T follicular helper cell (primary cell): ENCODE results near the gene DDX49.
A peak's percentile ranks its signal among the peaks of the same experiment; 100 is the strongest.
"Not testable (repeated sequence)": the region's sequence is repeated elsewhere in the genome, so short reads cannot be mapped to it uniquely, and the experiment has no call there.

ENCODE experiments used
- DNase-seq: peaks from one replicate; pipeline ENCODE4 v3.0.0-alpha.2; 2020; ENCODE audit warnings: low read depth

The DDX49 gene

DNA sequence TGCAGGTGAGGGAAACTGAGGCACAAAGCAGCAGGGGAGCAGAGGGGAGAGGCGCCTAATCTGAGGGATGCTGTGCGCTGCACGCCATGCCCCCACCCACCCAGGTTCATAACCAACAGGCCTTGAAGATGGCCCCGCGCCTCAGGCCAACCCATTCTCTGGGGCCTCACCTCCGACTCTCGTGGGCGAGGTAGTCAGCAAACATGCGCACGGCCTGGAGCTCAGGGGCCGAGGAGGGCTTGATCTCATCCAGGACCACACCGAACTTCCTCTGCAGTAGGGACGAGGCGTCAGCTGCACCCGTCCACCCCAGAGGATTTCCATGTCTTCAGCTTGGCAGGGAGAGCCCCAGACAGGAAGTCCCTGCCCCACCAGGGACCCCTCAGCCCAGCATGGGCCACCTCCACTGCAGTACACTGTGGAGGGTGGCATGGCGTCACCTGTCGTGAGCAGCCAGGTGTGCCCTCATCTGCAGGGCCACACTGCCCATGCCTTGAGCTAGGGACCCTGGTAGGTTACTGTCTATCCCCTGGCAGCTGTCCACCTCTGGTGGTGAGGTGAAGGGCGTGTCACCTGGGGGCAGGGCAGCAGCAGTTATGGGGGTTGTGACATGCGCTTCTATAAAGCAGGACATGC, 8.6 kb upstream of the DDX49 start:
- DNase-seq = no peak

DNA sequence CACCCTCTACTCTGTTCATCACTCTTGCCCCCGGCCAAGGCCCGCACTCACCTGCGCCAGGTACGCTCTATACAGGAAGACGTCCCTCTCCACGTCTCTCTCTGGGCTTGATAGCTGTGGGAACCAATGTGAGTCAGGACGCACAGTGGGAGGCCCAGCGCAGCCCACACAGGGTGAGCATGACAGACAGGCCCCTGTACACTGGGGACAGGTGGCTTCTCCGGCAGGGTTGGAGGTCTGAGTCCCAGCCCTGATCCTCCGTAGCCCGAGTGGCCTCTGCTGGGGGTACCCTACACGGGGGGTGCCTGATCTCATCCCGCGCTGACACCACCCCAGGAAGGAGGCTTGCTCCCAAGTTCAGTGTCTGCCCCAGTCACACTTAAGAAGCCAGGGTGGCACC, 6.6 kb upstream of the DDX49 start:
- no peak for DNase-seq

- DNase-seq = no peak
These were observed 6.0 kb upstream of the DDX49 start for GRCh38 chr19:18913466-18913865.

DNA sequence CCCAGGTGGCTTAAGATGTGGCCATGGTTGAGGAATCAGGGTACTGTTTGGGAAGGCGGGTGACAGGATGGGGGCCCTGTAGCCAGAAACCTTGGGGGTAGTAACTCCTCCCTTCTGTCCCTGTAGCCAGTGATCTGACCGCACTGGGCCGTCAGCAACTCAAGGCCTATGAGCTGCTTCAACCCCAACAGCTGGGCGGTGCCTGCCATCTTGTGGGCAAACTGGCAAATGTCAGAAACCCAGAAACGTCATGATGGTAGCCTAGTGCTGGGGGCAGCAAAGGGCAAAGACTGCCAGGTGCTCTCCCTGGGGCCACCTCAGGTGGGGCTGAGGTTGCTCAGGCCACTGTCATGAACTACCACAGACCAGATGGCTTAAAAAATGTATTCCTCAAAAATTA, 3.9 kb upstream of the DDX49 start:
- DNase-seq = no peak

GRCh38 chr19:18917593-18917992, 1.9 kb upstream of the DDX49 start:
- not testable (repeated sequence) for DNase-seq

GRCh38 chr19:18919900-18920214, 342 bp downstream of the DDX49 start:
- no peak for DNase-seq

DNA sequence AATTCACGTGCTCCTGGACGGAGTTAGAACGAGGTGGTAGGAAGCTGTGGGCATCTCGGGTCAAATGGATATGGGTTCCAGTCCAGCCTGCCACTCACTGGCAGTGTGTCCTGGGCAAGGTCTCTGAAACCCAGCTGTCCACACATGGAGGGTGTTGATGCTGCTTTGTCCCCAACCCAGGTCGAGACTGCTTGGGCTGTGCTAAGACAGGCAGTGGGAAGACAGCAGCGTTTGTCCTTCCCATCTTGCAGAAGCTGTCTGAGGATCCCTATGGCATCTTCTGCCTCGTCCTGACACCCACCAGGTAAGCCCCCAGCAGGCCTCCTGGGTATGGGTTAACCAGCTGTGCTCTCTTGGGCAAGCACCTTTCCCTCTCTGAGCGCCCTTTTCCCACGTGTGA, 885 bp downstream of the DDX49 start:
- DNase-seq = no peak

DNA sequence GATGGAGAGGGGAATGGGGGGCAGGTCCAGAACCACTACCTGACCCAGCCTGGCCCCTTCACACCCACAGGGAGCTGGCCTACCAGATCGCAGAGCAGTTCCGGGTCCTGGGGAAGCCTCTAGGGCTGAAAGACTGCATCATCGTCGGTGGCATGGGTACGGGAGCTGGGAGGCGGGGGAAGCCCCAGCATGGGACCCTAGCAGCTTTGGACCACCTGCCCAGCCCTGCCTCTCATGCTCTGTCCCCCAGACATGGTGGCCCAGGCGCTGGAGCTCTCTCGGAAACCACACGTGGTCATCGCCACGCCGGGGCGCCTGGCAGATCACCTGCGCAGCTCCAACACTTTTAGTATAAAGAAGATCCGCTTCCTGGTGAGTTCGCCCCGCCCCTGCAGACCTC, 2.1 kb downstream of the DDX49 start:
- DNase-seq = no peak

DNA sequence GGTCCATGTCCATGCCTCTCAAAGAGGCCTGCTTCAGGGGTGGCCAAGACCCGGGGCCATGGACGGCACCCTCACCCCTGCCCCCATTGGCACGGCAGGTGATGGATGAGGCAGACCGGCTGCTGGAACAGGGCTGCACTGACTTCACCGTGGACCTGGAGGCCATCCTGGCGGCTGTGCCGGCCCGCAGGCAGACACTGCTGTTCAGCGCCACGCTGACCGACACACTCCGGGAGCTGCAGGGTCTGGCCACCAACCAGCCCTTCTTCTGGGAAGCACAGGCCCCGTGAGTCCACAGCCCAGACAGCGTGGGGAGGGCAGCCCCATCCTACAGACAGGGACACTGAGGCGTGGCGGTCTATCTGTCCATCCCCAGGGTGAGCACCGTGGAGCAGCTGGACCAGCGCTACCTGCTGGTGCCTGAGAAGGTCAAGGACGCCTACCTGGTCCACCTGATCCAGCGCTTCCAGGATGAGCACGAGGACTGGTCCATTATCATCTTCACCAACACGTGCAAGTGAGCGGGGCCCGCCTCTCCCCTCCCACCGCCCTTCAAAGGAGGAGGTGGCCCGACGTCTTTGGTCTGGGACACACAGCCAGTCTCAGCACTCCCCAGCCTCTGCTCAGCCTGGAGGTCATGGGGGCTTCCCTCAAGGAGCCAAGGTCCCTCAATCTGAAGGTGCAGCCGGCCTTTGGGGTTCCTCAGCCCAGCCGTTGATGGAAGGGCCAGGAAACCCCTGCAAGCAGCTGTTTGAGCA, 2.9 kb downstream of the DDX49 start:
- no peak for DNase-seq

DNA sequence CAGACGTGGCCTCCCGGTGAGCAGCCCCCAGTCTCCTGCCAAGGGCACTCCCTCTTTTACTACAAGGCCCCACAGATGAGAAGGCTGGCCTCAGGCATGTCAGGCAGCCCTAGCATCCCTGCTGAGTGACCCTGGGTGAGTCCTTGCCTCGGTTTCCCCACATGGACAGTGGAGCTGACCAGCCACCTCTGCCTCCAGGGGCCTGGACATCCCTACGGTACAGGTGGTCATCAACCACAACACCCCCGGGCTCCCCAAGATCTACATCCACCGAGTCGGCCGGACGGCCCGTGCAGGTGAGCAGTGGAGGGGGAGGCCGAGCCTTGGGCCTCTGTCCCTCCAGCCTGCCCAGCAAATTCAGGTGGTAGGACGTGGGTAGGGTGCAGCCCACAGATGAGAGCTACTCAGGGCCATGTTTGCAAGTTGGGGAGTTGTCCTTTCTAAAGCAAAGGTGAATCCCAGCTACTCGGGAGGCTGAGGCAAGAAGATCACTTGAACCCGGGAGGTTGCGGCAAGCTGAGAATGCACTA, 5.2 kb downstream of the DDX49 start:
- no peak for DNase-seq

DNA sequence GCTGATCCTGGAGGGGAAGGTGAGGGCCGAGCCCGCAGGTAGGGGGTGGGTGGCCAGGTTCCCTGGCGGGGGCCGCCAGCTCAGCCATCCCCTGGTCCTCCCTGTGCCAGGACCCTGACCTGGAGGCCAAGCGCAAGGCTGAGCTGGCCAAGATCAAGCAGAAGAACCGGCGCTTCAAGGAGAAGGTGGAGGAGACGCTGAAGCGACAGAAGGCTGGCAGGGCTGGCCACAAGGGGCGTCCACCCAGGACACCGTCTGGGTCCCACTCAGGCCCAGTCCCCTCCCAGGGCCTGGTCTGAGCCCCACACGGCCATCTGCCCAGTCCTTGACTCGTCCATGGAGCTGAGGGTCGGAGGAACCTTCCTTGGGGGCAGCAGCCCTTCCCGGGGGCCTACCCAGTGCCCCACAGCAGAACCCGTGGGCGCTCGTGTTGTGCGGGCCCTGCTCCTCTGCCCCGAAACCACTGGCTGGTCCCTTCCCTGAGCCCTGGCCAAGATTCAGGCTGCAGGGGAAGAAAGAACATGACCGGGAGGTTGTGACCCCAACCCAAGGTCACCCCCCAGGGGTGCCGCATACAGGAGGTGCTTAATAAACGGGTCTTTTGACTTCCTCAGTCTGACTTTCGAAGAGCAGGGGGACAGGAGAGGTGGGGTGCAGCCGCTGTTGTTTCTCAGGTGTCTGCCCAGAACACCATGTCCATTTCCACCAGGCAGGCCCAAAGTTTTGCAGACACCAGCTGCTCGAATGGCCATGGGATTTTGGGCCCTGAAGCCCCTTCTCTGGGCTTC, 8.7 kb downstream of the DDX49 start:
- no peak for DNase-seq

DNA sequence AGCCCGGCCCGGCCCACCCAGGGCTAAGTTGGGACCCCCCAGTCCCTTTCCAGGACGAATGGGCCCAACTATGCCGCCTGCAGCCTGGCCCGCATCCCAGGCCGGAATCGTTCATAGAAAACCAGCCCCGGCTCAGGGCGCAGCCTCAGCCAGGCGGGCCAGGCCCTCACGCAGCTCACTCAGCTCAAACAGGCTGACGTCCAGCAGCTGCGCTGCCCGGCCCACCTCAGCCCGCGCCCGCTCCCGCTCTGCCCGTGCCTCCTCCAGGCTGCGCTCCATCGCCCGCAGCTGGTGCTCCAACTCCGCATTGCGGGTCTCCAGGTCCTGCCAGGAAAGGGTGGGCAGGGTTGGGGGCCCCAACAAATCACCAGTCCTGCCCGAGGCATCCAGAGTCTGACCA, 9.8 kb downstream of the DDX49 start:
- no peak for DNase-seq

GRCh38 chr19:18931316-18932162, 12.0 kb downstream of the DDX49 start:
- no peak for DNase-seq

DNA sequence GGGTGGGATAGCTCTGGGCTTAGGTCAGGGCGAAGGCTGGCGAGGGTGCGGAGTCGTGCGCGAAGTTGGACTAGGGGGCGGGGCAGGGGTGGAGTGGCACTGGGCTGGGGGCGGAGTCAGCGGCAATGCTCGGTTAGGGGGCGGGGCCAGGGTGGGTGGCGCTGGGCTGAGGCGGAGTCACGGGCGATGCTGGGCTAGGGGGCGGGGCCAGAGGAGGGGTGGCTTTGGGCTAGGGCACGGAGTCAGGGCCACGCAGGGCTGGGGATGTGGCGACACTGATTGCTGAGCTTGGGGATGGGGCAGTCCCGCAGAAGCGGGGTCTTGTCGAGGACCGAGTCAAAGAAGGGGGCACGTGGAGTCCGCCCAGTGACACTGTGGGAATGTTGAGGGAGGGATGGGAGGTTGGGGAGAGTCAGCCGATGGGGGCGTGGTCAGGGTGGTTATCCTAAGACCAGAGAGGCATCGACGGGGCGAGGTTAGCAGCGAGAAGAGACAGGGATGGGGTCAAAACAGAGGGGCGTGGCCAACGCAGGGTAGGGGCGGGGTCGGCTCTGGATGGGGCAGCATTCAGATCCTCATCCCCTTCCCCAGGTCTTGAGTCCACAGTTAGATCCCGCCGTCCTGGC, 12.8 kb downstream of the DDX49 start:
- peak; percentile 85 for DNase-seq

DNA sequence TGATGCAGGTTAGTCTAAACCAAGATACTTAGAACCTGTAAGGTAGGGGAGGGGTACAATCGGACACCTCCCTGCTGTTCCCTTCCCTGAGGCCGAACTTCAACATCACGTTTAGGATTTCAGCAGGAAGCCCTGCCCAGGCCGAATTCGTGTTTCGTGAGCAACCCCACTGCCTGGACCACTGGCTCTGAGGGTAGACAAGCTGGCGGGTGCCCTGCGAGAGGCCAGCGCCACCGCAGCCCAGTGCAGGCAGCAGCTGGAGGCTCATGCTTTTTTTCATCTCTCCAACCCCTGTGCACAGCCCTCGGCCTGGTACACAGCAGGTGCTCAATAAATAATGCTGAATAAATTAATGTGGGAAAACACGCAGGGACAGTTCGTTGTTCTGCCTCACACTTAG, 13.8 kb downstream of the DDX49 start:
- DNase-seq = no peak

DNA sequence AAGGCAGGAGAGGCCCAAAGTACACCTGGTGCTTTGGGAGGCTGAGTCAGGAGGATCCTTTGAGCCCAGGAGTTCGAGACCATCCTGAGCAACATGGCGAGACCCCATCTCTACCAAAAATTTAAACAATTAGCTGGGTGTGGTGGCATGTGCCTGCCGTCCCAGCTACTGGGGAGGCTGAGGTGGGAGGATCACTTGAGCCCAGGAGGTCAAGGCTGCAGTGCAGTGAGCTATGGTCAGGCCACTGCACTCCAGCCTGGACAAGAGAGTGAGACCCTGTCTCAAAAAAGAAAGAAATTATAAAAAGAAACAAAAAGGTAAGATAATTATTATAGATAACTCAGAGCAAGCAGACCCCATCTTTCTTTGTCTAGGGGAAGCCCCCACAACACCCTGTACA, 19.6 kb downstream of the DDX49 start:
- DNase-seq = no peak

DNA sequence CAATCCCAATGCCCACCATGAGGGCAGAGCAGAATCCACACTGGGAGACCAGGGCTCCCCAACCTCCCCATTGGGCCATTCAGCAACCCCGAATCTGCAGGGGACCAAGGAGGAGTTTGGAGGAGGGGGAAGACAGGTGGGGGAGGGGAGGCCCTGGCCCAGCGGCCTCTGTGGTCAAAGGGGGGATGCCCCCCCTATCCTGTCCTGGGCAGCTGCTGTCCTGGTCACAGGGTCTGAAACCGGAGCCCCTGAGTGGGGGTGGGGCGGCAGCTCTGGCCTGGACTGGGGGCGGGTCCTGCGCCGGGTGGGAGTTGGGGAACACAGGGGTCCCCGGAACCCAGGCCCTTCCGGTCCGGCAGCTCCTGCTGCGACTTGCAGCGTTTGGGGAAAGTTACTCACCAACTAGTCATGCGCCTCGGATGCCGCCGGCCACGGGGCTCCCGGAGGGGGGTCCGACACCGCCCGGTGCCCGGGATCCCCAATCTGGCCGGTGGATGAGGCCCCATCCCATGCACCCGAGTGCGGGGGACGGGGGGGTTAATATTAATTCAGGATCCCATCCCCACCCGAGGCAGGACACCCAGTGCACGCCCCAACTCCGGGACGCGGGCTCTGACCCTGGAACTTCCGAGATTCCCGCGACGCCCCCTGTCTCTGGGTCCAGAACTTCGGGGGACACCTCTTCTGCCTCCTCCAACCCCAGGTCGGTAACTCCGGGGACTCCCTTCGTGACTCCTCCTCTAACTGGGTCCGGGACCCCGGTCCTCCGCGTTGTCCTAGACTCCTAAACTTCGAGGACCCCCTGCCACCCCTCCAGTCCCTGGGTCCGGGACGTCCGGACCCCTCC, 20.6 kb downstream of the DDX49 start:
- no peak for DNase-seq

DNA sequence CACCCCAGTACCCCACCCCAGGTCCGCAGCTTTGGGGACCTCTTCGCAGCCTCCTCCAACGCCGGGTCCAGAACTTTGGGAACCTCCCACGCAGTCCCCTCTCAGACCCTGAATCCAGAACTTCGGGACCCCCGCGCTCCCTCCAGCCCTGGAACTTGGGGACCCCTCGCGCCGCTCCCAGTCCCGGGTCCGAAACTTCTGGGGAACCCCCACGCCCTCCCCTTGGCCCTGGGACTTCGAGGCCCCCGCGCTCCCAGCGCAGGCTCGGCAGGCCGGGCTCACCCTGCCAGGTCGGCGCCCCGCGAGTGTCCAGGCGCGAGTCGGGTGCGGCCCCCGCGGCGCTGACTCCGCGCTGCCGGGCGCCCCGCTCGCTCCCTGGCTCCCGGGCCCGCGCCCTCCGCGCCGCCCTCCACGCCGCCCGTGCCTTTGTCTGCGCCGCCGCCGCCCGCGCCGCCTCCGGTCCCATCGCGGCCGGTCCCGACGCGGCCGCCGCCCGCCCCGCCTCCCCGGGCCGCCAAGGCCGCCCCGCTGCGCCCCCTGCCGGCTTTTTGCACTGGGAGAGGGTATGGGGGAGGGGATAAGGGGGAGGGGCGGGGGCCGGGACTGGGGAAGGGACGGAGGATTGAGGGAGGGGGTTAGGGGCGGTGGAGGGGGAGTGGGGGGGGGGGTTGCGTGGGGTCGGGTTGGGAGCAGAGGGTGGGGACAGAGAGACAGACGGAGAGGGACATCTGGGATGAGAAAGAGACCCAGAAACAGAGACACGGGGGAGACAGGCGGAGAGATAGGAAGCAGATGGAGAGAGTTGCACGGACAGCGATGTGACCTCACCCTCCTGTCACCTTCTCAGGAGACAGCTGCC, 21.5 kb downstream of the DDX49 start, which contains the start of gene HOMER3:
Gene HOMER3 (minus strand): TSS at position 449 of the 859 bp plus-strand sequence. CDS start 2,235 bp downstream, outside the sequence.
- DNase-seq = peak; percentile 62

GRCh38 chr19:18941628-18942354, 22.3 kb downstream of the DDX49 start:
- no peak for DNase-seq
